GM19043 (cell line): ENCODE results near the gene CROCC.

Source experiments
- ATAC-seq: cut with Tn5 transposase; IDR thresholded peaks from one replicate; pipeline ENCODE4 v1.9.1; 2021; ENCODE audit warnings: low read depth; ENCODE audit not compliant: unreplicated experiment

The CROCC gene

GRCh38 chr1:16980473-16981268, 58.9 kb downstream of the CROCC start, which contains the start of gene MFAP2:
MFAP2 (minus strand) TSS chr1:16980620; CDS start chr1:16978273, 2,347 bp downstream.
- no peak for ATAC-seq

- no peak for ATAC-seq
Measured at GRCh38 chr1:16981269-16981849, 59.6 kb downstream of the CROCC start.

- no peak for ATAC-seq
Measured at GRCh38 chr1:16982902-16983301, 61.2 kb downstream of the CROCC start.

DNA sequence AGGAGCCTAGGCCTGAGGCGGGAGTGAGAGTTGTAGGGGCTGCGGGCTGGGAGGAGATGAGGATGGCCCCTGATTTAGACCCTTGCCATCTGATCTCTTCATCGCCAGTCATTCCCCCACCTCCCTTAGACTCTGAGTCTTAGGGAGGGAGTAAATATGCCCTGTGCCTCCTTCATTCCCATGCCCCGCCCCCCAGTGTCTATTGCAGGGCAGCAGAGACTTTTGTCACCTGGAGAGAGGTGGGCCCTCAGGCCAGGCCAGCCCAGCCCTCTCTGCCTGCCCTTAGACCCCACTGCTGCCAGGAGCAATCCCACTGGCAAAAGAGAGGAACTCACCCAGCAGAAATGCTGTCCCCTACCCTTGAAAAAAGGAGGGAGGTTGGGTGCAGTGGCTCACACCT, 61.9 kb downstream of the CROCC start:
- ATAC-seq = no peak

DNA sequence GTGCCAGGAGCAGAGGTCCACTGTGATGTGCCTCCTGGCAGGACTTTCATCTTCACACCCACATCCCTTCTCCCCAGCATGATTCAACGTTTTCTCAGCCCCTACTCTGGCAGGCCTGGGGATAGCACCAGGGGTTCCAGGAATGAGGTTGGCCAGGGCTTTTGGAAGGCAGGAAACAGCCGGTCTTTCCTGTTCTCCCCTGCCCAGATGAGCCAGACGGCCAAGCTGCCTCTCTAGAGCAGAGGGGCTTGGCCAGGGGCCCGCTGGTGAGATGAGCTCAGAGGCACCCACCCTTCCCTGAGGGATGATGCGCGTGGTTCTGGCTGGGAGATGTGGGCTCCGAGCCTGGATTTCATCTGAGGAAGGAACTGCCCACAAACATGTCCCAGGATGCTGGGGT, 63.0 kb downstream of the CROCC start:
- ATAC-seq = no peak

DNA sequence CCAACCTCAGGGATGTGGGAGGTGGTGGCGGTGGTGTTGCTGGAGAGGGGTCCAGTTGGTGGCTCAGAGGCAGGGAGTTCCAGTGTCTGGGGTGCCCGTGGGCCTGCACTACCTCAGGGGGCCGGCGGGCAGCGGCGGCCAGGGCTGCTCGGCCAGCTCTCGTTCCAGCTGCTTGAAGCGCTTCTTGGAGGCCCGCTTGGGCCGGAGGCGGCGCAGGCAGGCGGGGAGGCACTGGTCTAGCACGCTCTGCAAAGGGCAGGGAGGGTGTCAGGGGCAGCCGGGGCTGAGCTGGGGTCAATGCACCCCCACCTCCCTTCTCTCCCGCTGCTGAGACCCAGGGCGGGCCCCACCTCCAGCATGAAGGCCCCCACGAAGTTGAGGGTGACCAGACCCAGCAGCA, 64.4 kb downstream of the CROCC start:
- ATAC-seq = no peak

DNA sequence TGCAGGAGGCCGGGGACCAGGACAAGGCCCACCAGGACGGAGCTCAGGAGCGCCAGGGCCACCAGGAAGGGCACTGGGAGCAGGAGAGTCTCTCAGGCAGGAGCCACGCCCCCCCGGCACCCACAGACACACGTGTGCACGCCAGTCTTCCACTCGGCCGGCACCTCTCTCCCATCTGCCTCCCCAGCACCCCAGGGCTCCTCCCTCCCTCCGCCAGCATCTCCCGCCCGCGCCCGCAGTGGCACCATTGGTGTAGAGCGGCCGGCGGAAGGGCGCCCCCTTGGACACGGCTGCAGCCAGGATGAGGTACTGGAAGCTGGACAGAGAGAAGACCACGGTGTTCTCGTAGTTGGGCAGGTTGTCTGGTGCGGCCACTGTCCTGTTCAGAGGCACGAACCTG, 64.8 kb downstream of the CROCC start:
- ATAC-seq = no peak

- no peak for ATAC-seq
Measured at GRCh38 chr1:16986962-16987361, 65.2 kb downstream of the CROCC start.

DNA sequence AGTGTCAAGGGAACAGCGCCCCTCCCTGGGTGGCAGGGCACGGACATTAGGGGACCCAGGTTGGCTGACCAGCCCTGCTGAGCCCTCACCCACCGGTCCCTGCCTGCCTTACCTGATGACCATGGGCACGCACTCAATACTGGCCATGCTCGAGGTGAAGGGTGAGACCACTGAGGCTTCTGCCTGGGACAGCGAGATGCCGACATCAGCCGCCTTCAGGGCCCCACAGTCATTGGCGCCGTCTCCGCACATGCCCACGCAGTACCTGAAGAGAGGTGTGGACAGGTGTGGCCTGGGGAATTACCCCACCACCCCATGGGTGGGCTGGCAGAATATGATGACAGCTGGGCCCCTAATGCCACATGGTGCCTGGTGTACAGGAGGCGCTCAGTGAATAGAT, 66.5 kb downstream of the CROCC start:
- no peak for ATAC-seq

GRCh38 chr1:16989676-16990391, 68.1 kb downstream of the CROCC start:
- ATAC-seq = no peak

DNA sequence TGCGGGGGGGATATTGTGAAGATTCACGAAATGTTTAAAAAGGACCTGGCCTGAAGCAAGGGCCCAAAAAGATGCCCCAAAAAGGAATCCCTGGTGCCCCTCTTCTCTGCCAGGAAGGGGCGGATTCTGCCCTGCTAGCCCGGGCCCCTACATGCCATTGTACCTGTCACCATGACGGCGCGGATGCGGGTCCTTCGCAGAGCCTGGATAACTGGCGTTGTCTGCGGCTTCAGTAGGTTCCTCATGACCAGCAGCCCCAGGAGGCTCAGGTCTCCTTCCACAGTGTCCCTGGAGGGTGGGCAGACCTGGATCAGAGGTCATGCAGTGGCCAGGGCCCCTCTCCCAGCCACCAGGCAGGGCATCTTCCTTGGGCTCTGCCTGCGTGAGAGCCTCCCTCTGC, 69.8 kb downstream of the CROCC start:
- no peak for ATAC-seq

- ATAC-seq = no peak
Measured at GRCh38 chr1:16992102-16992501, 70.4 kb downstream of the CROCC start.

DNA sequence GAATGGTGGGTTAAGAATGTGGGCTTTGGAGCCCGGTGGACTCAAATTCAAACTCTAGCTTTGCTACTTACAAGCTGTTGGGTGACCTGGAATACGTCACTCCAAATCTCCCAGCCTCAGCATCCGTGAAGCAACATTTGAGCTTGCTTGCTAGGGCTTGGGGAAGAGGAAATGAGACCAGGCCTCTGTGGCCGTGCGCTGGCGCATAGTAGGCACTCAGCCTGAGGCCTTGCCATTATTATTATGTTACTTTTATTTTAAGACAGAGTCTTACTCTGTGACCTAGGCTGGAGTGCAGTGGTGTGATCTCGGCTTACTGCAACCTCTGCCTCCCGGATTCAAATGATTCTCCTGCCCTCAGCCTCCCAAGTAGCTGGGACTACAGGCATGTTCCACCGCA, 70.9 kb downstream of the CROCC start:
- no peak for ATAC-seq

GRCh38 chr1:16993521-16994038, 71.8 kb downstream of the CROCC start:
- ATAC-seq = no peak

GRCh38 chr1:16996845-16997244, 75.1 kb downstream of the CROCC start:
- no peak for ATAC-seq

DNA sequence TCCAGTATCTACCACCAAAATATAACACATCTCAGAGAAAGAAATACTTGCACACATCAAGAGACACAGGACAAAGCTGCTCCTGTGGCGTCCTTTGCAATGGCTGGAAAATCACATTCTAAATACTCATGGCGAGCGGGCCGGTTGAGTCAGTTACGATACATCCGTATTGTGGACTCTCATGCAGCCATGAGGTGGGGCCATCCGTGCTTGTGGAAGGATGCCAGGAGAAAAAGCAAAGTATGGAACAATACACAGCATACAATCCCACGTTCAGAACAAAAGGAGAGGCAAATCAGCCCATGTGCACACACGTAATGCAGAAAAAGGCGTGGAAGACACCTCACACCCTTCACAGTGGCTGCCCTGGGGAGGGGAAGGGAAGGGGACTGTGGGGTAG, 76.9 kb downstream of the CROCC start:
- no peak for ATAC-seq

- ATAC-seq = no peak
Measured at GRCh38 chr1:16999863-17000262, 78.1 kb downstream of the CROCC start.

DNA sequence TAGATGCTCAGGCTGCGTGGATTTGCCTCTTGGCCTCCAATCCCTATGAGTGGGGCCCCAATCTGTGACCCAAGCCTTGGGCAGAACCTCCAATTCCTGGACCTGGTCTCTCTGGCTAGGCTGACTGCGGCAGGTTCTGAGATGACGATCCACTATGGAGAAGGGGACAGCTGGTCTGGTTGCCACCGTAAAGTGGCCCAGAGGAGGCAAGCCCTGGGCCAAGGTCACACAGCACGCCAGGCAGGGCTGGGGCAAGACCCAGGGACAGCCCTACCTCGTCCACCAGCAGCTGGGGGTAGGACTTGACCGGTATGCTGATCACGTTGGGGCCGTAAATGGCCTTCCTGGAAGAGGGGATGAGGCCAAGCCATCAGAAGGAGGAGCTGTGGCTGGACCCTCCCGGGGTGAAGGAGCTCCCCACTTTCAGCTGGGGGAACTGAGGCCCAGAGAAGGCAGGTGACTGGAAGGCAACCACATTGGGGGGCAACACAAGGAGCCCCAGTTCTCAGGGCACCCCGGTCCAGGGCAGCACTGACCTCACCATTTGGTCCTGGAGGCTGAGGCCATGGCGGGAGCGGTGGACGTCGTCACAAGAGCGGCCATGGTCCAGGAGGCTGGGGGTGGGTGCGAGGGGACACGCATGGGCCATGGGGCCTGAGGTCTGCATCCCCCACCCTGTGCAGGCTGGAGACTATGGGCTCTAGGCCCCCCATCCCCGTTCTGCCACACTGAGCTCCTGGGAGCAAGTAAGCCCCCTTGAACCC, 80.2 kb downstream of the CROCC start:
- ATAC-seq = no peak

- ATAC-seq = no peak
Measured at GRCh38 chr1:17002524-17002902, 80.8 kb downstream of the CROCC start.

DNA sequence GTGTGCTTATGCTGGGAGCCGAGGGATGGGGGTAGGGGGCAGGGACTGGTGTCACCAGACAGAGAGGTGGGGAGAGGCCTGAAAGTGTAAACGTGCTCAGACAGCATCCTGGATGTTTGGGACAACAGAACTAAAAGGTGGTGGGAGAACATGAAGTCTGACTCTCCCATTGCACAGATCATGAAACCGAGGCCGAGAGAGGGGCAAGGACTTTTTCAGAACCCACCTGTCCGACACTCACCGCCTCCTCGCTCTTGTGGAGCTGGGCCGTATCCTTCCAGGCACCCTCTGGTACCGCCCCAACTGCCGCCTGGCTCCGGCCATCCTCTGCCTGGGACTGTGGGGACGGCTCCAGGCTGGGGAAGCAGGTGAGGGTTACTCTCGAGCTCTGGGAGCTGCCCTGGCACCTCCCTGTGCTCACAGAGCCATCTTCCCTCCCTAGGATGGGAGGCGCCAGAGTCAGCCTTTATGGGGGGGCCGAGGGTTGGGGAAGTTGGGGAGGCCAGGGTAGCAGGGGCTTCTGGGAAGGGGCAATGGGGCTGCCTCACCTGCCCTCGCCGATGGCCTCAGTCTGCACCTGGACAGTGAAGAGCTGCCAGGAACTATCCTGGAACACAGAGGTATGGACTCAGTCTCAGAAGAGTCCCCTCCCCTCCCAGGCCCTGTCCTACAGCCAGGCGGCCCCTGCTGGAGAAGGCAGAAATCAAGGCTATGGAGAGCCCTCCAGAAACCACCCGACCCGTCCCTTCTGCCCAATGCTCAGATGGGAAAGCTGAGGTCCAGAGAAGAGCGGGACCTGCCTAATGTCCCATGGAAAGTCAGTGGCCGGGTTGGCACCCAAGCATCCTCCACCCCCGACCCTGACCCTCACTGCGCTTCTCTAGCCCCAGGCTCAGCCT, 83.0 kb downstream of the CROCC start:
- no peak for ATAC-seq
